ENCODE results near the gene EML4. TPM values are rescaled to one million over a fixed set of nuclear protein-coding genes. Genes with fewer than 3 reads are reported as not detected.
"Not testable (repeated sequence)": the region's sequence is repeated elsewhere in the genome, so short reads cannot be mapped to it uniquely, and the experiment has no call there.

EML4 gene
- total RNA-seq, 2 experiments from 2014 or later = 37.1 to 43.2 TPM

DNA sequence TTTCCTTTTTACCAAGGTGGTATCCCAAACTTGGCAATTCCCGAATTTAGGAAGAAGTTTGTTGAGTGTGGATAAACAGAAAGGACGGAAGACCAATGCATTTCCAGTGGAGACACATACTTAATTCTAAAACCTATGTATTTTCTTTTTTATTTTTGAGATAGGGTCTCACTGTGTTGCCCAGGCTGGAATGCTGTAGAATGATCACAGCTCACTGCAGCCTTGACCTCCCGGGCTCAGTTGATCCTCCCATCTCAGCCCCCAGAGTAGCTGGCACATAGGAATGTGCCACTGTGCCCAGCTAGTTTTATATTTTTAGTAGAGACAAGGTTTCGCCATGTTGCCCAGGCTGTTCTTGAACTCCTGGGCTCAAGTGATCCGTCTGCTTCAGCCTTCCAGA lies 101.6 kb downstream of the EML4 start:
- CTCF ChIA-PET (ENCODE audit: unreplicated experiment) = no interaction called here
- Histone ChIP-seq H2AFZ (ENCODE audit: low read length) (no peak overlapping the region), H3K4me1 (ENCODE audit: insufficient read depth, low read length, poor library complexity, severe bottlenecking) (no peaks in the 10 kb centered on the region)

DNA sequence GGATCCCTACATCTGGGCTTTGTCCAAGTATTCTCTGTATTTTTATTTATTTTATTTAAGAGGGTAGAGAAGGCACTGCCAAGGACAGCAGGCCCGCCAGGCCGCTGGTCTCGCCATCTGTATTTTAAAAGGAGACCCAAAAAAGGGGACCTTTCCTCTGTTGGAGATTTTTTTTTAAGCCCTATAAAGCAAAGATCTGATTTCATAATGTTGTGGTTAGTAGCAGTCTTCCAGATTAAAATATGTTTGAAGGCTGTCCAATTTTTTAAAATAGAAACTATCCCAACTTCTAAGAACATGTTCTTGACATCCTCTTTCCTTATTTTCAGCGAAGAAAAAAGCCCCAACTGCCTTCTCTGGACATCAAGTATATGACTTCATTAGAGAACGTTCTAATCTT lies 102.1 kb downstream of the EML4 start:
- CTCF ChIA-PET (ENCODE audit: unreplicated experiment); H3K4me2 ChIP-seq (ENCODE audit: low read length); H4K20me1 ChIP-seq (ENCODE audit: insufficient read depth, low read length); intact Hi-C loops (cut with micrococcal nuclease; ENCODE audit: unreplicated experiment); BruUV-seq (replicated peaks); H3K9me2 ChIP-seq (ENCODE audit: insufficient read depth, low read length); DNase-seq (ENCODE audit: low spot score); H3K36me3 ChIP-seq (ENCODE audit: insufficient read depth, low read length); POLR2A ChIA-PET; H3K9me3 ChIP-seq (ENCODE audit: low read length); H3K79me2 ChIP-seq (ENCODE audit: insufficient read depth, low read depth, low read length); H3K27ac ChIP-seq (ENCODE audit: low read depth, low read length, poor library complexity, severe bottlenecking); H3K4me3 ChIP-seq (ENCODE audit: low read depth, low read length, poor library complexity, severe bottlenecking); H3K4me1 ChIP-seq (ENCODE audit: insufficient read depth, low read length, poor library complexity, severe bottlenecking); H2AFZ ChIP-seq (ENCODE audit: low read length): not testable (repeated sequence)

More for the DNA sequence above, 101.6 kb downstream of the EML4 start:
- Histone ChIP-seq H3K4me3 (ENCODE audit: low read depth, low read length, poor library complexity, severe bottlenecking) (no peak overlapping the region), H3K79me2 (ENCODE audit: insufficient read depth, low read depth, low read length) (no peaks in the 10 kb centered on the region), H3K27ac (ENCODE audit: low read depth, low read length, poor library complexity, severe bottlenecking) (no peak overlapping the region), H4K20me1 (ENCODE audit: insufficient read depth, low read length) (no peaks in the 10 kb centered on the region), H3K9me2 (ENCODE audit: insufficient read depth, low read length) (no peaks in the 10 kb centered on the region), H3K4me2 (ENCODE audit: low read length) (no peak overlapping the region), H3K9me3 (ENCODE audit: low read length) (no peaks in the 10 kb centered on the region), H3K36me3 (ENCODE audit: insufficient read depth, low read length) (no peaks in the 10 kb centered on the region)
- intact Hi-C loops (cut with micrococcal nuclease; ENCODE audit: unreplicated experiment) = no loop called here
- POLR2A ChIA-PET = no interaction called here
- BruUV-seq (replicated peaks) = no TSS peak
- no peak for DNase-seq (ENCODE audit: low spot score)
- TF ChIP-seq, protein P1, sequence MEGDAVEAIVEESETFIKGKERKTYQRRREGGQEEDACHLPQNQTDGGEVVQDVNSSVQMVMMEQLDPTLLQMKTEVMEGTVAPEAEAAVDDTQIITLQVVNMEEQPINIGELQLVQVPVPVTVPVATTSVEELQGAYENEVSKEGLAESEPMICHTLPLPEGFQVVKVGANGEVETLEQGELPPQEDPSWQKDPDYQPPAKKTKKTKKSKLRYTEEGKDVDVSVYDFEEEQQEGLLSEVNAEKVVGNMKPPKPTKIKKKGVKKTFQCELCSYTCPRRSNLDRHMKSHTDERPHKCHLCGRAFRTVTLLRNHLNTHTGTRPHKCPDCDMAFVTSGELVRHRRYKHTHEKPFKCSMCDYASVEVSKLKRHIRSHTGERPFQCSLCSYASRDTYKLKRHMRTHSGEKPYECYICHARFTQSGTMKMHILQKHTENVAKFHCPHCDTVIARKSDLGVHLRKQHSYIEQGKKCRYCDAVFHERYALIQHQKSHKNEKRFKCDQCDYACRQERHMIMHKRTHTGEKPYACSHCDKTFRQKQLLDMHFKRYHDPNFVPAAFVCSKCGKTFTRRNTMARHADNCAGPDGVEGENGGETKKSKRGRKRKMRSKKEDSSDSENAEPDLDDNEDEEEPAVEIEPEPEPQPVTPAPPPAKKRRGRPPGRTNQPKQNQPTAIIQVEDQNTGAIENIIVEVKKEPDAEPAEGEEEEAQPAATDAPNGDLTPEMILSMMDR (conservative IDR thresholded peaks at IDR 0.05; ENCODE audit: low read length) = no peak
- TF ChIP-seq EZH2phosphoT487 (IDR thresholded peaks at IDR 0.05; ENCODE audit: borderline replicate concordance, low read depth, low read length) = no peak

DNA sequence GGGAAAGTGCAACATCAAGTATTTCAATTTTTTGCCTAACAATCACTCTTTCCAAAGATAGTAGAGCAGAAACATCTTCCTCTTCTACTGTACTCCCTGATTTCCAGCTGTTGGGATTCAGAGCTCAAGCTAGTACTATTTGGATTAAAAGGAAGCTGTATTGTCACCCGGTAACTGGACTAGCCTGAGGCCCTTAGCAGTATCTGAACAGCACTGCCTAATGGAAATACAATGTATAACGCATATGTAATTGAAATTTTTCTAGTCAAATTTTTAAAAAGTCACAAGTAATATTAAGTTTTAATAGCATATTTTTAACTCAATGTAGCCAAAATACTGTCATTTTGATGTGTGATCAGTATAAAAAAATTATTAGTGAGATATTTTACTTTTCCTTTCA lies 105.7 kb downstream of the EML4 start:
- ChIA-PET POLR2A (interaction anchor here (0.6 kb wide), 1 partner anchor 93 kb away, joined by 10 read pairs; no protein-coding TSS in a partner anchor), CTCF (ENCODE audit: unreplicated experiment) (no interaction called here)
- Histone ChIP-seq H4K20me1 (ENCODE audit: insufficient read depth, low read length) (no peaks in the 10 kb centered on the region), H3K9me3 (ENCODE audit: low read length) (no peaks in the 10 kb centered on the region), H3K79me2 (ENCODE audit: insufficient read depth, low read depth, low read length) (no peaks in the 10 kb centered on the region), H3K4me1 (ENCODE audit: insufficient read depth, low read length, poor library complexity, severe bottlenecking) (no peaks in the 10 kb centered on the region), H3K36me3 (ENCODE audit: insufficient read depth, low read length) (no peaks in the 10 kb centered on the region), H3K4me2 (ENCODE audit: low read length) (no peak overlapping the region), H3K4me3 (ENCODE audit: low read depth, low read length, poor library complexity, severe bottlenecking) (no peak overlapping the region), H3K27ac (ENCODE audit: low read depth, low read length, poor library complexity, severe bottlenecking) (no peak overlapping the region), H3K9me2 (ENCODE audit: insufficient read depth, low read length) (no peaks in the 10 kb centered on the region), H2AFZ (ENCODE audit: low read length) (no peak overlapping the region)
- BruUV-seq (replicated peaks) = no TSS peak
- intact Hi-C loops (cut with micrococcal nuclease; ENCODE audit: unreplicated experiment) = no loop called here
- TF ChIP-seq, protein P1 (conservative IDR thresholded peaks at IDR 0.05; ENCODE audit: low read length) = no peak
- TF ChIP-seq EZH2phosphoT487 (IDR thresholded peaks at IDR 0.05; ENCODE audit: borderline replicate concordance, low read depth, low read length) = no peak
- no peak for DNase-seq (ENCODE audit: low spot score)
